Epithelial cell of proximal tubule (primary cell): ENCODE data around the gene FAM209A. TPM values are rescaled to one million over a fixed set of nuclear protein-coding genes. Genes with fewer than 3 reads are reported as not detected.

Experiments used
- total RNA-seq: library from RNA; depleted of rRNA; stranded (reverse); fragments of >200 nt; gene quantifications from 2 replicates; pipeline ENCODE4 v1.2.3, GENCODE V29; 2015

Gene FAM209A
- total RNA-seq, 1 donor from 2014 or later, result not detected

Other genes starting within 250 kb of the FAM209A start
- 27.1 and 27.2 TPM in 2 replicates for gene FAM210B, start 165.8 kb upstream of the FAM209A start, total RNA-seq
- gene AURKA, start 132.5 kb upstream of the FAM209A start, total RNA-seq, result 83.9 and 116 TPM in 2 replicates
- 21.6 and 39.4 TPM in 2 replicates for gene CSTF1, start 132.1 kb upstream of the FAM209A start, total RNA-seq
- under 0.01 and 0.14 TPM in 2 replicates for gene CASS4, start 112.5 kb upstream of the FAM209A start, total RNA-seq
- 50.0 and 58.5 TPM in 2 replicates for gene RTF2, start 56.1 kb upstream of the FAM209A start, total RNA-seq
- not detected in 2 replicates for gene FAM209B, start 8.5 kb downstream of the FAM209A start, total RNA-seq
- 0.23 and 0.94 TPM in 2 replicates for gene TFAP2C, start 104.6 kb downstream of the FAM209A start, total RNA-seq